Hematopoietic multipotent progenitor cell treated with erythropoietin and hydrocortisone succinate and interleukin-3 and kit ligand, for 15 days (in vitro differentiated cells): ENCODE data around the gene PRIM2.
"Not testable (repeated sequence)": the region's sequence is repeated elsewhere in the genome, so short reads cannot be mapped to it uniquely, and the experiment has no call there.

Experiments used
- DNase-seq: peaks from one replicate; pipeline ENCODE4 v3.0.0-alpha.2; 2015; ENCODE audit warnings: low spot score

The PRIM2 gene

DNA sequence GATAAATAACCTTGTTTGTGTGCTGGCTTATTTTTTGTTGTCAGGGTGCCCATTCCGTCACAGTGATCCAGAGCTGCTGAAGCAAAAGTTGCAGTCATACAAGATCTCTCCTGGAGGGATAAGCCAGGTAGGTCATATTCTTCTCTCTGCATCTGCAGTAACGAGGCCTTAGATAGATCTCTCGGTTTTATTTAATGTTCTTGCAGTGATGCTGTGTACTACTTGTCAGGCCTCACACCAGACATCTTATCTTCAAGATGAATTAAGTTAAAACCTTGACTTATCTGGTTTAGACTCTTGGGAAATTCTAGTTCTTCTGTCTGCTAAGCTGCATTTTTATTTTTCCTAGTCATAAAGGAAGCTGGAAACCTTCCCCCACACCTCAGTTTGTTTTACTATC lies 288.9 kb downstream of the PRIM2 start:
- DNase-seq = not testable (repeated sequence)

DNA sequence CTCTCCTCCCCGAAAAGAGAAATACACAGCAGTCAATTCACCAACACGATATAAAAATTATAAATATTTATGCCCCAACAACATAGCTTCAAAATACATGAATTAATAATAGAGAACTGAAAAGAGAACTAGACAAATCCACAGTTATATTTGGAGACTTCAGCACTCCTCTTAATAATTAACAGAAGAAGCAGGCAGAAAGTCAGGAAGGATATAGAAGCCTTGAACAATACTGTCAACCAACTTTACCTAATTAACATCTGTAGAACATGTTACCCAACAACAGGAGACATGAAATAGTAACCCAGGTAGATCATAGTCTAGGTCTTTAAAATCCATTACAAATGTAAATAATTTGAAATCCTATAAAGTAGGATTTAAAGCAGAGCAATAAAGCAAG lies 293.2 kb downstream of the PRIM2 start:
- DNase-seq = not testable (repeated sequence)

DNA sequence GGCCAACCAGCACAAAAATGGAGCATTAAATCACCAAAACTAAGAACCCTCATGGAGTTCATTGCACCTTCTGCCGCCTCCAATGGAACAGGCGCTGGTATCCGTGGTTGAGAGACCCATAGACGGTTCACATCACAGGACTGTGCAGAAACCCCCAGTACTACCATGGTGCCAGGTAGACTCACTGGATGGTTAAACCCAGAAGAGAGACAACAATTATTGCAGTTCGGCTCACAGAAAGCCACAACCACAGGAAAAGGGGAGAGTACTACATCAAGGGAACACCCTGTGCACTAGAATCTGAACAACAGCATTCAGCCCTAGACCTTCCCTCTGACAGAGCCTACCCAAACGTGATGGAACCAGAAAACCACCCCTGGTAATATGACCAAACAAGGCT lies 301.5 kb downstream of the PRIM2 start:
- DNase-seq = not testable (repeated sequence)

DNA sequence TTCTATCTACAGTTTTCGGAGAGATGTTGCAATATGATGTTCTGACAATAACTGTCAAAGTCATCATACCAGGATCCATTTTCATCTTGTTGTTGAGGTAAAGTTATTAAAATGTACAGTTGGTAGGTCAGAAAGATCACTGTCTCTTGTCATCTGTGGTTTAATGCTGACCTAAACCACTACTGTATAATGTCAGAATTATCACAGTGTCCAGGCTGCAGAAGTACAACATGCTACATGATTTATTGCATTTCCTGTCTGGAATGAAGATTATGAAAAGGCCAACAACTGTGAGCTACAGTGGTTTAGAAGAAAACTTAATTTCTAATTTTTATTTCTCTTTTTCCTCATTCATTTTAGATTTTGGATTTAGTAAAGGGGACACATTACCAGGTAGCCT lies 314.3 kb downstream of the PRIM2 start:
- not testable (repeated sequence) for DNase-seq

DNA sequence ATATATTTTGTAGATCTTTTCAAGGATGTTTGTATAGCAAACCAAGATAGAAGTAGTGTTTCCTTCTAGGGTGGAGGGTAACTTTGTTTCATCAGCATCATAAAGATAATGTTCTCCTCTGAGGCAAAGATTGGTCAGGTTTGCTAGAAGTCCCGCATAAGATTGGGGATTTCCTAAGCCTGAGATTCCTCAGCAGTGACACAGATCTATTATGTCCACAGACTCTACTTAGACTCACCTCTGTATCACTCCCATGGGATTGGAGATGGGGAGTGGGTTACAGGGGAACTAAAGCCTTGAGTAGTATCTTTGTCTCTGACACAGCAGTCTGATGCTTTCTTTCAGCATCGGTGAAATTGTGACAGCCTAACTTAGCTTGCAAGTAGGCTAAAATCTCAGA lies 341.1 kb downstream of the PRIM2 start:
- DNase-seq = not testable (repeated sequence)

DNA sequence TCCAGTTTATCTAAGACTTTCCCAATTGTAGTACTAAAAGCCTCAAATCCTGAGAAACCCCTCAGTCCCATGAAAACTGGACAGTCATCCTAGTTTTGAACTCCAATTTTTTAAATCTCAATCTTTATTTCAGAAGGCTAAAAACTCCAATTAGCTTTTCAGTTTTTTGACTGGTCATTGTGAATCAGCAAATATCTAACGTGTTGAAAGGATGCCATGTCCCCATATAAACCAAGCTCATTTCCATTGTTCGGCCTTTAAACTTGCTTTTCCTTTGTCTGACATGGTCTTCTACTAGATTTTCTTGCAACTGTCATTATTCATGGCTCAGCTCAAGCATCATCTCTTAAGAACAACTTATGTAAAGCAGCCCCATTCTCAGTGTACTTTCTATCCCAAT lies 342.4 kb downstream of the PRIM2 start:
- DNase-seq = not testable (repeated sequence)

DNA sequence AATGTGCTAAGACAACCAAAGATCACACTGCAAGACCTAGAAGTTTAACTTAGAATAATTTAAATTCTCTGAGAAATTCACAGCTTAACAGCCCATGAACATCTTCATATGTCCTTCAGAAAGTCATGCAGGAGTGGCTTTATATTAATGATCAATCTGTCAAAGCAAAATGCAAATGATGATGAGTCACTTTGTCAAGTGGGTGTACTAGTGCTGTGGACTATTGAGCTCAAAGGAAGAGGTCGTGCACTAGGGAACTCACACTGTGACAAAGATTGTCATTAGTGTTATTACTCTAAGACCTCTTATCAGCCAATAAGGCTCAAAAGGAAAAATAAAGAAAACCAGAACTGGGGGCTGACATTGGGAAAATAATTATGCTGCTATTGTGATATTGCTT lies 343.5 kb downstream of the PRIM2 start:
- DNase-seq = not testable (repeated sequence)

DNA sequence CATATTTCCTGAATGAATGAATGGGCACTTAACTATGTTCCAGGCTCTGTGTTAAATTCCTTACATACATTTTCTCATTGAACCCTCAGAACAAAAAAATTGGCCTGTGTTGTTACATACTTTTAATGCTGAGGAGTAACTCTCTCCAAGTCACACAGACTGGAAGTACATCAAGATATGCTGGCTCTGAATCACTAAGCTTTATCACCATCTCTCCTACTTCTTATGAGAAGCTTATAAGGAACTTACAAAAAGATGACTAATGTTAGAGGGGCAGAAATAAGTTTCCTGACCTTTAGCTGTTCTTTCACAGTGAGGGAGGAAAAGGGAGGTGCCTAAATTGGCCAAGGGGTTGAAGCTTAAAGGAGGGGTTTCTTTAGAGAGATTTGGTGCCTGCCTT lies 350.7 kb downstream of the PRIM2 start:
- not testable (repeated sequence) for DNase-seq

DNA sequence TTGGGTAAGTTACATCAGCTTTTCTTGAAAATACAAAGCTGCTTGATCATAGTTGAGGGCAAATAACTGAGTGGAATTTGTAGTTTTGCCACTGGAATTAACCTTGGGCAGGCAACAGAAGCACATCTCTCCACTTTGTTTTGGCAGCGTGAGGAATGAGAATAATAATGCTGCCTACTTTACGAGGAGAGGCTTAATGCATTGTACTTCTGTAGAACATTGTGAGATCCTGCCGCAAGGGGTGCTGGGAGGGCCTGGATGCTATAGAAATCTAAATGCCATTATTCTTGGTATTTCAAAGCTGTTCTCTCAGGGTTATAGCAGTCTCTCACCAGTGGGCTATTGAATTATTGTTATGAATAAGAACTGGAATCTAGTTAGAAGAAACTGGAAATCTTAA lies 353.8 kb downstream of the PRIM2 start:
- DNase-seq = not testable (repeated sequence)

DNA sequence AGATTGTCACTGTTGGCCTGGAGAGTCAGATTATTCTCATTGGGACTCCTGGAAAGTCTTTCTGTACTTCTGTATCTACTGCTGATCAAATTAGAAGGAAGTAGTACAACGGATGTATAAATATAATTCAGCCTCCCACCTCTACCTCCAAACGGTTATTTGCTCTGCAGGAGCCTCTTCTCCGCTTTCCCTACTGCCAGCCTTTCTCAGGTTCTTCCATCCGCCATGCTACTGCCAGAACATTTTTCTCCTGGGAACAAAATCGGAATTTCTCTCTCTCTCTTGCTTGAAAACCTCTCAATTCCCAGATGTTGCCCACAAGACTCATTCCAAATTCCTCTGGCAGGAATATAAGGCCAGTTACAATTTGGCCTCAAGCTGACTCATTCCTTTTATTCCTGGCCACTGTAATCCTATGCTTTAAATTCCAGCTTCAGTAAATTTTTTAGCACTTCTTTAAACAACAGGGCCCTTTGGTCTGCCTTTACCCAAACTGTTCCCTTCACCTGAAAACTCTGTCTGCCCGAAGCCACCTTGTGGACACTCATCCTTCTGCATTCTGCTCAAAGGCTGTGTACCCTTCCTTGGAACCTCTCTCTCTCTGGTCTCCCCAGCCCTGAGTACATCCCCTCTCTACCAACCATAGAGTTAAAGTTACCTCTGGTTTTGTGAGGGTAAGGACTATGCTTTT lies 354.7 kb downstream of the PRIM2 start:
- DNase-seq = not testable (repeated sequence)

DNA sequence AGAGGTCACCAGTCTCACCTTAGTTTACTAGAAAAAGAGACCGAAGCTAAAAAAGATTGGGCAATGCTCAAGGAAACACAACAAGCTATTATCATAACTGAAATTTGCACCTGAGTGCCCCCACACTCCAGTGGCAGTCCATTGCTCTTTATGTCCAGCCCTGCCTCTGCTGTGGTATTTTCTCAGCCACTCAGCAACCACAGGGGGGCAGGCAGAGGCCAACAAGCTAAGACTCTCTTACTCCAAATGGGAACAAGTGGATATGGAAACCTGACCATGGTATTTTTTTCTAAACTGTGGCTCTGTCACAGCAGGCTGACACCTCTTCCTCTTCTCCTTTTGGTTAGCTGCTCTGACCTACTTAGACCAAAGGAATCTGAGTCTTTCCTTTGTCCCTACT lies 355.9 kb downstream of the PRIM2 start:
- DNase-seq = not testable (repeated sequence)

DNA sequence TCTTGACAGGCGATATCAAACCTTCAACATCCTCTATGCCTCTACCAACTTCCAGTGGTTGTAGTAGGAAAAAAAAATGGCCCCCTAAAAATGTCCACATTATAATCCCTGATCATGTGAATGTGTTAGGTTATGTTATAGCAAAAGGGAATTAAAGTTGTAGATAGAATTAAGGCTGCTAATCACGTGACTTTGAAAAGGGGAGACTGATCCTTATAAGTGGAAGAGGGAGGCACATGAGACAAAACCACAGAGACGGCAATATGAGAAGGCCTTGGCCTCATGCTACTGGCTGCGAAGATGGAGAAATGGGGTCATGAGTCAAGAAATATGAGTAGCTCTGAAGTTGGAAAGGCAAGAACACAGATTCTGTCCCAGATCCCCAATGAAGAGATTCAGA lies 358.0 kb downstream of the PRIM2 start:
- not testable (repeated sequence) for DNase-seq

DNA sequence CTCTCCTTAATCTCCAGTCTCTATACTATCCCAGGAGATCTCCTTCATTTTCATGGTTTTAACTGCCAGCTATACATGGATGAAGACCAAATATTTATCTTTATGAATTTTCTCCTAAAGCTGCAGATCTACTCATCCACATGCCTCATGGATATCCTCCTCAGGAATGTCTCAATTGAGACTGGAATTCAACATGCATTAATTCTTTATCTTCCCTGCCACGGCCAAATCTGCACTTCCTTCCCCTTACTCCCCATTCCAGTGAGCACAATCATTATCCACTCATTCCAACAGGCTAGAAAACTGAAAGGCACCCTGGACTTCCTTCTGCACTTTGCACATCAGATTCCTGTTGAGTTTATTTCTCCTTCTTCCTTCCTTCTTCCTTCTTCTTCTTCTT lies 379.0 kb downstream of the PRIM2 start:
- DNase-seq = not testable (repeated sequence)
